SHP77 treated with DMSO at 0.1 percent for 48 hours (cell line): Measurements from ENCODE around the gene PCNT.

Experiments
- DNase-seq: peaks from one replicate; lab custom pipeline; 2025; lab: John Stamatoyannopoulos, UW

PCNT gene

GRCh38 chr21:46483300-46484295, 159.6 kb downstream of the PCNT start:
- no peak for DNase-seq

DNA sequence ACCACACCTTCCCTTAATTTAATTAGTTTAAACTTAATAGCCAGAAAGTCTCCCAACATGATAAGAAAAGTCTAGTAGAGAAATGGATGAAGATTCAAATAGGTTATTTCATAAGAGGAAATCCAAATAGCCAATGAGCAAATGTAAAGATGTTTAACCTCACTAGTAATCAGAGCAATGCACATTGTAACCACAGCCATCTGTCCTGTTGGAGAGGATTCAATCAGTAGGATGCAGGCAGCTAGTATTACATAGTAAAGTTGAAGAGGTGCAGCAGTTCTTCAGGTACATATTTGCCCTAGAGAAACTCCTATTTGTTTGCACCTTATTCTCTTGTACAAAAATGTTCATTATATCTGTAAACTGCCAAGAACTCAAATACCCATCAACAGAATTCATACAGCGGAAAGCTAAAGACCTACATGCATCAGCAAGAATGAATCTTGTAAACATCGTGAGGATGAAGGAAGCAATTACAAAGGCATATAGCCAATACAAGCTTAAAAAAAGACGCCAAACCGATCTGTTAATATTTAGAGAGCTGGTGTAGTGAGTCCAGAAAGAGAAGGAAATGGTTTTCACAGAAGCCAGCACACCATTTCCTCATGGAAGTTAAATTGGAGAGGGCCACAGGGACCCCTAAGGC, 162.6 kb downstream of the PCNT start:
- DNase-seq: no peak

GRCh38 chr21:46489162-46489663, 165.3 kb downstream of the PCNT start:
- no peak for DNase-seq

GRCh38 chr21:46489800-46490199, 165.8 kb downstream of the PCNT start:
- no peak for DNase-seq

DNA sequence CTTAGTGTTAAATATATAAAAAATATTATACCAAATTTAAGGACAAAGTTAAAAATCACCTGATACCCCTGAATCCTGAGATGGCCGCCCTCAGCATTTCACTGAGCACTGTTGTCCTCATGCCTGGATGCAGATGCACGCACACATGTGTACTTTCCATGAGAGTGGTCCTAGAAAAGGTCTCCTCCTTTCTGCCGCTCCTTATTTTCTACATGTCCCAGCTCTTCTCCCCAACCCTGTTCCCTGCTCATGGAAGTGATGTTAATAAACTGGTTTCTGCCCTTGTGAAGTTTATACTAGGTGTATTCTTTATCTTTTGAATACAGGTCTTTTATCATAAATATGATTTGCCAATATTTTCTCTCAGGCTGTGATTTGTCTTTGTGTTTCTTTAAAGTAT, 167.6 kb downstream of the PCNT start:
- no peak for DNase-seq

DNA sequence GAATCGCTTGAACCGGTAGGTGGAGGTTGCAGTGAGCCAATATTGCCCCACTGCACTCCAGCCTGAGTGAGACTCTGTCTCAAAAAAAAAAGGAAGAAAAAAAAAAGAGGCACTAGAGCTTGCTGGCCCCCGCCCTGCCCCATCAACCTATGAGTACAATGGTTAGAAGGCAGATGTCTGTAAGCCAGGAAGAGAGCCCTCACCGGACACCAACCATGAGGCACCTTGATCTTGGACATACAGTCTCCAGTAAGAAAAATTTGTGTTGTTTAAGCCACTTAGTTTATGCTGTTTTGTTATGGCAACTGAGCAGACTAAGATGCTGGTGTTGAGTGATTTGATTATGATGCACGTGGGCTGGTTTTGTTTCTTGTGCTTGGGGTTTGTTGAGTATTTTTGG, 168.9 kb downstream of the PCNT start:
- DNase-seq: no peak

DNA sequence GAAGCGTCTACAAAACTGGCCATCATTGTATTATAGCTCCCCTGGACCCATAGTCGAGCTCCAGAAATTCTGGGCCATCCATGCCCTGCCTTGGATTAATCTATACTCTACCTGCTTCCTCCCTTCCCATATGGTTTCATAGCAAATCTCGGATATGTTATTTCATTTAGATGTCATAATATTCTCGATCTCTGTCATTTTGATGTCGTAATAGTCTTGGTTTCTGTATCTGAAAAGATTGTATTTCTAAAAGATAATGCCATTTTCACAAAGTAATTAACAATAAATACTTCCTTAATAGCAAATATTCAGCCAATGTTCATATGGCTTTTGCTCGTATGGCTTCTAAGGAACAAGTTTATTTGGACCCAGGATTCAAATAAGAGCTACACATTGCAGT, 169.9 kb downstream of the PCNT start:
- no peak for DNase-seq
